Activated naive CD4-positive, alpha-beta T cell (primary cell): ENCODE measurements around the gene GABRB2.
"Not testable (repeated sequence)": the region's sequence is repeated elsewhere in the genome, so short reads cannot be mapped to it uniquely, and the experiment has no call there.

Experiments
- DNase-seq, 4 experiments: peaks; one replicate each; lab custom pipeline; 2025; lab: John Stamatoyannopoulos, UW

GABRB2 gene

DNA sequence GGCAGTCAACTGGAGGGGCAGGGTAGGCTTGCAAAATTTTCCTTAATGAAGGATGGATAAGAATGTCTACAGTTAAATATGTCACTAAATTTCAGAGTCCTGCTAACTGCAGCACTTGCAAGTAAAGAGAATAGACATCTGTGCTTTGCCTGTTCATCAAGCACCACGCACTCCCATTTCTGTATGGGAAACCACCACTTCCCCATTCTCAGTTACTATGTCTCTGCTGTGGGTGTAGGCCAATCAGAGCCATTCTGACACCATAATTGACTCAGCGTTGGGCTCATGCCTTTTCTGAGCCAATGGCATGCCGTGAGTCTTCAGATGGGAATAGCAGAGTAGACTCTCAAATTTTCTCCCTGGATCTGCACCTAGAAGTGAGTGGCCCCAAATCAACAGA lies 247.5 kb downstream of the GABRB2 start:
- no peak for DNase-seq

GRCh38 chr5:161297388-161297787 lies 249.1 kb downstream of the GABRB2 start:
- not testable (repeated sequence) for DNase-seq

- no peak for DNase-seq
Measured at GRCh38 chr5:161295721-161296250, 250.7 kb downstream of the GABRB2 start.

DNA sequence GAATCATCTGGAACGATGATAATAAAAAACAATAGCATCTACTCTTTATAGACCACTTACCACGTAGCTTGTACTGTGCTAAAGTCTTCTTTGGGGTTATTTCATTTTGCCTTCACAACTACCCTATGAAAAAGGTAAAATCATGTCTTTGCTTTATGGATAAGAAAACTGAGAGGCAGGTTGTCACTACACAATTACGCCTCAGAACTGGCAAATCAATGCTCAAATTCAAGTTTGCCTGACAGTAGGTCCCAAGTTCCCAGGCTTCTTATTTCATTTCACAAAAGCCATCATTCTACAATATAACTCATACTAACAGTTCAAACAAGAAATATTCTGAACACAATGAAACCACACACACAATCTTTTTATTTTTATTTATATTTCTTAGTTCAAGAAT lies 258.5 kb downstream of the GABRB2 start:
- DNase-seq: no peak

DNA sequence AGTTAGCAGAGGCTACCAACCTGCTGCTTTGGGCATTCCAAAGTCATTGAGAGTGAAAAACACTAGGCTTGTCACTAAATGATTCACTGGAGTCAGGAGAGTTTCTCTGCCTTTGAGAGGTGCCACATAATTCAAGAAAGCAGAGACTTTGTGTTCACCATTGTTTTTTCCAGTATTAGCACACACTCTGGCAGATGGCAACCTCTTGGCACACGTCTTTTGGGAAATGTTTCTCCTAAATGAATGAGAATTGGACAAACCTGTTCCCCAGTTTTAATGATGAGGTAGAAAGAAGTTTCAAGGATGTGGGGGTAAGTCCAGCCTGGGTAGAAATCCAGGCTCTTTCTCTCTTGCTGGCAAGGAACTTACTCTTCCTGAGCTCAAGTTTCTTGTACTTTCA lies 259.1 kb downstream of the GABRB2 start:
- no peak for DNase-seq

DNA sequence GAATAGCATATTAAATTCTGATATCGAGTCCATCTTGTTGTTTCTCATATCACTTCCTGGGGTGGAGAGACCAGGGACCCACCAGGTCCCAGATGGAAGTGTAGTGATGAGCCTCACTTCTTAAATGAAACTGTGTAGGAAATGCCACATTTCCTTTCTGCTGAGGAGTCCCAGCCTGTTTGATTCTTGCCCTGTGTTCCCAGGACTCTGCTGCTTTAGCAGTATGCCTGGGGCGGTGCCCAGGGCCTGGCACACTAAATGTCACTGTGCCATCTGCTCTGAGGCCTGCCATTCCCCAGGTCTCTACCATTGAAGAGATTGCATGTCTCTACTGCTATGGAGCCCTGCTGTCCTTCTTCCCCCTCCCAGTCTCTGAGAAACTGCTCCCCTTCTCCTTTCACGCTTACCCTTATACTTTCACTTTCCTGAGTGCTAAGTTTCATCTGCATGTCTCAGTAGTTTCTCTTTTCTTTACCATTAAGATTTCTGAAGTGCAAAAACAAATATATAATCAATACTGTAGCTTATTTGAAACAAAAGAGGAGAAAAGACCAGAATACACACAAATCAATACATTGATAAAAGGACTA lies 260.4 kb downstream of the GABRB2 start:
- DNase-seq: no peak

GRCh38 chr5:161284445-161284844 lies 262.1 kb downstream of the GABRB2 start:
- DNase-seq: no peak

DNA sequence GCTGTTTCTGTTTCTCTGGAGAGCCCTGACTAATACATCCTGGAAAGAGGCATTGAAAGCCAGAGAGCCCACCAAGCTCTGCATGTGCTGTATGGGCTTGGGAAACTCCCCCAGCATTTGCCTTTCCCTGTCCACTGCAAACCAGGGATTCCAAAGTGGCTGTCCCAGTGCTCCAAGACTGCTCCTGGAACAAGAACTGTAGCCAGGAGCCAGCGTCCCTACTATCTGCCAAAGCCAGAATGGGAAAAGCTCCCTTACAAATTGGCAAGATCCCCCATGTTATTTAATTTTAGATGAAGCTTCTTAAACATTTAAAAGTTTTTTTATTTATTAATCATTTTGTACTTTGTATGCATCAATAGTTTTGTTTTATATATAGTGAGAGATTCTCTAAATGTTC lies 263.2 kb downstream of the GABRB2 start:
- no peak for DNase-seq

- no peak for DNase-seq
Measured at GRCh38 chr5:161278739-161279660, 267.5 kb downstream of the GABRB2 start.

DNA sequence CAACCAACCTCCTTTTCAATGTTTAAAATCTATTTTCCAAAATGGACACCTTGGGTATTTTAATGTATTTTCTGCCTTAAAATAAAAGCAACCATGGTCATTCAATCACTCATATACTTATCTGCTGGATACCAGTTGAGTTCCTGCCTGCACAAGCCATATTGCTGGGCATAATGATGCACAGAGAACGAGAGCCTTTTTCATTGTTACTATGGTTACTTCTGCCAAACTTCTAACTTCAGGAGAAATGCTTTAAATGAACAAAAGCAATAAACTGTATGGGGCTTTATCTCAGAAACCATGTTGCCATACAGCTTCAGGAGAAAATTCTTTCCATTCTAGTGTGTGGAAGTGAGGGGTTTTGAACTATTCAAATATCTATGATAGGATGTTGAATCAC lies 269.5 kb downstream of the GABRB2 start:
- no peak for DNase-seq

- no peak for DNase-seq
Measured at GRCh38 chr5:161274951-161275350, 271.6 kb downstream of the GABRB2 start.

DNA sequence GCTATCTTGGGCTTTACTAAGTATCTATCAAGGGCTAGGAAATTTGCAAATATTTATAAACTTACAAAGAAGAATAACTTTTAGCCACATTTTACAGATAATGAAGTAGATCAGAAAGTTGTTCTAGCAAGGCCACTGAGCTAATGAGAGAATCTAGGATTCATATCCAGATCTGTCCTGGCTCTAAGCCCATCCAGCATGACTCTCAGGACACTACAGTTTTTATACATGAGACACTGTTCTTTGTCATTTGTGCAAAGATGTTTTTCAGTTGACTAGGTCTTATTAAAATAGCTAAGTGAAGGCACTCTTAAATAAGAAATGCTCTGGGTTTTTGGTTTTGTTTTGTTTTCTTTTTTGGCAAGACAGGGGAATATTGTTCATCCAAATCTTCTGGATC lies 273.1 kb downstream of the GABRB2 start:
- no peak for DNase-seq

DNA sequence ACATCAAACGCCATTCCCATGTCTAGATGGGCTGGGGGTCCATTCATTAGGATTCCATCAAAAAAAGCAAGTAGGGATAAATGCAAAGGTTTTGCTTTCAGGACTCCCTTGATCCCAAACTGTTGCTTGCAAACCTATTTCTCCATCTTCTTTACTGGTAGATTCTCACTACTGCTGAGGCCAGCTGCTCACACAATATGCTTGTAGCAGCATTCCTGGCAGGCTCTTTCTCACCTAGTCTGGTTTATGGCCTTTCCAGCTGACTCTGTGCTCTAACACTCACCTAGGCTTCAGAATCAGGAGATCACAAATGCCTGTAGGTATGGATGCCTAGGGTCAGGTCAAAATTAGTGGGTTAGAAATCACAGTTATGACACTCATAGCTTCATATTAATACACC lies 274.7 kb downstream of the GABRB2 start:
- no peak for DNase-seq

DNA sequence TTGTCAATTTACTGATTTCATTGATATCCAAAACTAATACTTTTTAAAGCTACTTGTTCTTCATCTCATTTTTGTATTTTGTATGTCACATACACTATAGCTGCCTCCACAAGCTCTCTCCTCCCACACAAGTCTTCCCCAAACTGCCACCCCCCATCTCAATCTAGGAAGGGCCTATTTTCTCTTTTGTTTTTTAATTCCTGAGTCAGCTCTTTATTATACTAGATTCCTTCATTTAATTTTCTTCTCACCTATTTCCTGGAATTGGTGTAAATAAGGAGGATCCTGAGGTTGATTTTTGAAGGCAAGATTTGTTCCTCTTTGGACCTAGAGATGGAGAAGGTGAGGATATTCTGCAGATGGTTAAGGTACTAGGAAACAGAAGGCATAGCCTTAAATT lies 277.4 kb downstream of the GABRB2 start:
- DNase-seq: no peak

DNA sequence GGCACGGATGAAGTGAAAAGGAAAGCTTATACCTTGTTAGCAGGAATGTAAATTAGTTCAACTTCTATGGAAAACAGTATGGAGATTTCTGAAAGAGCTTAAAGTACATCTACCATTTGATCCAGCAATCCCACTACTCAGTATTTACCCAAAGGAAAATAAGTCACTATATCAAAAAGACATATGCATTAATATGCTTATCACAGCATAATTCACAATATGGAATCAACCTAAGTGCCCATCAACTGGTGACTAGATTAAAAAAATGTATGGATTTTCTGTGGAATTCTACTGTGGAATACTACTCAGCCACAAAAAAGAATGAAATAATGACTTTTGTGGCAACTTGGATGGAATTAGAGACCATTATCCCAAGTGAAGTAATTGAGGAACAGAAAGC lies 279.6 kb downstream of the GABRB2 start:
- DNase-seq: no peak

DNA sequence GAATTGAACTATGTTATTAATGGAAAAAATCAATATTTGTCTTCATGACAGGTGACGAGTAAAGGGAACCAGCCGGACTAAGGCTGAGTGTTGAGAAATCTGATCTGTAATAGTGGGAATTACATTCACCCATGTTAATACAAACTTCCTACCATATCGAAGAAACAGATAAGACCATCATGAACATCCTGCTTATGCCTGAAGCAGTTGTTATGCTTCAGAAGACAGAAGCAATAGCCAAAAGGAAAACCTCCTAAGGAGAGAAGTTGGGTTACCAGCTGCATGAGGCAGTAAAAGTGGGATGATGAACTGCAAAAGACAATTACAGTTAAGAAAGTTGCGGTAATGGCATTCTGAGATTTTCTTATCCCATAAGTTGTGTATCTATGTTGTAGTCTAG lies 281.5 kb downstream of the GABRB2 start:
- no peak for DNase-seq

DNA sequence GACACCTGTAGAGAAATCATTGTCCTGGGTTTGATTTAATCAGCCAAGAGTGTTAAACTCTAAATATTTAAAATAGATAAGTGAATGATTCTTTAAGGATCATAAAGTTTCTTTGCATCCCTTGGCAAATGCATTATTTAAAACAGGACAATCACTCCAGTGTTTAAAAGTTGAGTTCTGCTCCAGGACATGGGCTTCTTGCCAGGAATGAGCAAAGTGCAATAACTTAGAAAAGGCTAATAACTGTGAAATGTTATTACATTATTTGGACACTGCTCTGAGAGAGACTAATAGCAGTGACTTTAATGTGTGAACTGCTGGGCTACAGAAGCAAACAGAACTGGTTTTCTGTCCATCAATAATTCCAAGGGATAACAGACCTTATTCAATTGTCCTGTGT lies 283.3 kb downstream of the GABRB2 start:
- no peak for DNase-seq

- DNase-seq: no peak
Measured at GRCh38 chr5:161261668-161262323, 284.7 kb downstream of the GABRB2 start.

DNA sequence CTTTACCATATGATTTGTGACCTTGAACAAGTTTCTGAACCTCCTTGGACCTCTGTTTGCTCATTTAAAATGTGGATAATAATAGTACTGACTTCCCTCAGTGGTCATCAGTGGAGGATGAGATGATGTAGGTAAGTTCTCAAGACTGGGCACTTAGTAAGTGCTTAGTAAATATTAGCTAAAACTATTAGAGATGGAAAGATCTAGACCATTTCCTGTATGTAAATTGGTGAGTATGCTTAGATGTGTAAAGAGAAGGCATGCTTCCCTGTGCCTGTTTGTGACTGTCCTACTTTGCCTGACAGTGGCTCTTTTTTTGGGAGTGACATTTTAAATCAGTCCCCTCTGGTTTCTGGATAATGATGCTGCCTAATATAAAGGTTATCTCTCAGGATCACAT lies 288.1 kb downstream of the GABRB2 start:
- DNase-seq: no peak

- no peak for DNase-seq
Measured at GRCh38 chr5:161256957-161257356, 289.6 kb downstream of the GABRB2 start.

- DNase-seq: not testable (repeated sequence)
Measured at GRCh38 chr5:161252955-161253354, 293.6 kb downstream of the GABRB2 start.

DNA sequence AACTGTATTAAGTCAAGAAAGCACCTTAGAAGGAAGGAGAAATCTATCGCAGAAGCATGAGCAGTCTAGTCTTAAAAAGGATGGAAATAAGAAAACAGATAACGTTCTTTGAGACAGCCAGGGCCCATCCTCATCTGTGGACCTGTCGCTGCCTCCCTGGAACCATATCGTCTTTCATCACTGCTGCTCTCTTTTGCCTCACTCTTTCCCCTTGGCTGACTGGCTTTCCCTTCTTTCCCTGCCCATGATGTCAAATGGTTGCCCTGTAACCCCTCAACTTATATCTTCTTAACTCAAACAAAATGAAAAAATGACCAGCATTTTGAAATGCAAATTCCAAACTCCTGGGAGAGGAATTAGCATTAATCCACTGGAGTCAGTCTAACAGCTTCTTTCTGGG lies 299.8 kb downstream of the GABRB2 start:
- DNase-seq: no peak

DNA sequence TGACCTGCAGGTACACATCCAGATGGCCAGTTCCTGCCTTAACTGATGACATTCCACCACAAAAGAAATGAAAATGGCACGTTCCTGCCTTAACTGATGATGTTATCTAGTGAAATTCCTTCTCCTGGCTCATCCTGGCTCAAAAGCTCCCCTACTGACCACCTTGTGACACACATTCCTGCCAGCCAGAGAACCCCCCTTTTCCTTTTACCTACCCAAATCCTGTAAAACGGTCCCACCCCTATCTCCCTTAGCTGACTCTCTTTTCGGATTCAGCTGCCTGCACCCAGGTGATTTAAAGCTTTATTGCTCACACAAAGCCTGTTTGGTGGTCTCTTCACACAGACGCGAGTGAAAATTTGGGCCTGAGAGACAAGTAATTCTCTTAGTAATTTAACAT lies 300.7 kb downstream of the GABRB2 start:
- DNase-seq: not testable (repeated sequence)
